ENCODE results near the gene TMEM40.

DNA sequence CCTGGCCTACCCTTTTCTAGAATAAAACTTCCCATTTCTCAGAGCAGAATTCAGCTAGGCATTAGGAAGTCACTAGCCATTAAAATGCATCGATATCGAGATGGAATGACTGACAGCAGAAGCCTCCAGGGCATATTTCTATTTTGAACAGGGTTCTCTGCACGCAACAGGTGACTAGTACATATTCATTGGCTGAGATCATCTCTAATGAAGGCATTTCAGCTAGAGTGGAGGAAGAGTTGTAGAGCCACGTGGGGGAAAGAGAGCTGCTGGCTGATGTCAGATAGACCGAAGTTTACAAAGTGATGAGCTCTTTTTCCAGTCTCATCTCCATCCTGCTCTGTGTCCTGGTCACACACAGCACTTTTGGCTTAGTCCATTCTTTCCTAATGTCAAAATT, 7.5 kb downstream of the TMEM40 start:
- TF ChIP-seq SP1 (IDR thresholded peaks at IDR 0.05) (no peak), FOXK2 (IDR thresholded peaks at IDR 0.05) (no peak)
